ENCODE measurements around the gene IDI2. TPM values are rescaled to one million over a fixed set of nuclear protein-coding genes. Genes with fewer than 3 reads are reported as not detected.

IDI2 gene
- total RNA-seq, 3 donors from 2014 or later (not counting 1 experiment from before 2014, with no cell fraction given), result not detected

GRCh38 chr10:1054684-1055083 is 29.0 kb upstream of the IDI2 start:
- peak overlapping the region; percentile 49 to 97 for H3K27ac Mint-ChIP-seq

DNA sequence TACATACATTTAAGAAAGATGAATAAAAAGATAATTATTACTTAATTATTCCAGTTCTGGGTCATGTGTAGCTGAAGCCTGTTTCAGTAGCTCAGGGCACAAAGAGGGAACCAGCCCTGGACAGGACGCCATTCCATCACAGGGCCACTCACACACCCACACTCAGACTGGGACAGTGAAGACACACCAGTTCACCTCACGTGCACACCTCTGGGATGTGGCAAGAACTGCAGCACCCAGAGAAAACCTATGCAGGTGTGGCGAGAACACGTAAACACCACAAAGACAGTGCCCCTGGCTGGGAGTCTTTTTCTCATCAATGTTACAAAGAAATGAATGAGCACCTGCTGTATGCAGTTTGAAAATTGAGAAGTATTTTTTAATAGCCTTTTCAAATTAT is 24.9 kb upstream of the IDI2 start:
- no peak for TF ChIP-seq CTCF (IDR thresholded peaks at IDR 0.05)
- DNase-seq, result peak in 1 of 2 donors; percentile 75
- 37% methylated on average over 4 of the region's 4 CpGs for WGBS (ENCODE audit: insufficient coverage)

More at GRCh38 chr10:1054684-1055083, 29.0 kb upstream of the IDI2 start:
- Histone ChIP-seq H3K27me3 (ENCODE audit: control insufficient read depth, insufficient read depth, low read length) (no peaks in the 10 kb centered on the region), H3K9me3 (ENCODE audit: control insufficient read depth, insufficient read depth, low read length) (no peaks in the 10 kb centered on the region), H3K4me3 (ENCODE audit: low read length) (no peak overlapping the region), H3K27ac (ENCODE audit: low read length) (no peak overlapping the region), H3K36me3 (ENCODE audit: control insufficient read depth, insufficient read depth, low read length) (peaks cover 30% of the 10 kb centered on the region), H3K4me1 (ENCODE audit: control insufficient read depth, insufficient read depth, low read length) (peaks cover 39% of the 10 kb centered on the region)
- Mint-ChIP-seq H3K27me3 (ENCODE audit: low read depth in 2 of 2) (no peaks in the 10 kb centered on the region), H3K36me3 (no peaks in the 10 kb centered on the region), H3K4me1 (peaks cover 65 to 83% of the 10 kb centered on the region in 2 donors), H3K4me3 (peak overlapping the region; percentile 94), H3K9me3 (no peaks in the 10 kb centered on the region)
- ATAC-seq, result no peak
- DNase-seq, result no peak
- intact Hi-C loops (cut with micrococcal nuclease), result no loop called here
- WGBS (ENCODE audit: insufficient coverage), result 91% methylated on average over 6 of the region's 6 CpGs
- no peak for TF ChIP-seq CTCF (IDR thresholded peaks at IDR 0.05)

DNA sequence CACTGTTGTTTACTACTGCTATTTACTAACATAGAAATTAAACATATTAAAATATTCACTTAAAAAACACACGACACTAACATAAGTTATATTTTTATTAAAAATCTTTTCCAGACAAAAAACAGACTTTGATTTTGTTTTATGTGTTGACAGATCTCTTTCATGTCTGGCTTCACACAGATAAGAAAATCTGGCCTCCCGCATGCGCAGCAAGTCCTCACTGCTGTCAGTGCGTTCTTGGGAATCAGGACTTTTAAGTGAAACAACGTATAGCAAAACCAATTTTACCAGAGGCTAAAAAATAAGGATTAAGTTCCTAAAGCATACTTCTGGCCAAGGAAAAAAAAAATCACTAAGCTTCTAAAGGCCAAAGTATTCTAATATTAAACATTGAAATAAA is 24.5 kb upstream of the IDI2 start:
- 58% methylated on average over 4 of the region's 5 CpGs for WGBS (ENCODE audit: insufficient coverage)
- DNase-seq, result peak in 1 of 2 donors; percentile 57
- Histone ChIP-seq H3K4me3 (ENCODE audit: low read length) (peak overlapping the region; percentile 93), H3K27me3 (ENCODE audit: control insufficient read depth, insufficient read depth, low read length) (no peaks in the 10 kb centered on the region), H3K4me1 (ENCODE audit: control insufficient read depth, insufficient read depth, low read length) (peaks cover 35% of the 10 kb centered on the region), H3K36me3 (ENCODE audit: control insufficient read depth, insufficient read depth, low read length) (peaks cover 28% of the 10 kb centered on the region), H3K9me3 (ENCODE audit: control insufficient read depth, insufficient read depth, low read length) (no peaks in the 10 kb centered on the region), H3K27ac (ENCODE audit: low read length) (peak overlapping the region; percentile 100)
- peak overlapping the region; percentile 98 to 99 for H3K27ac Mint-ChIP-seq
- no peaks in the 10 kb centered on the region for H3K36me3 Mint-ChIP-seq
- H3K9me3 Mint-ChIP-seq, result no peaks in the 10 kb centered on the region
- H3K27me3 Mint-ChIP-seq (ENCODE audit: low read depth in 2 of 2), result no peaks in the 10 kb centered on the region
- no peak for TF ChIP-seq CTCF (IDR thresholded peaks at IDR 0.05)
- intact Hi-C loops (cut with micrococcal nuclease), result no loop called here
- no peak for ATAC-seq
- peak overlapping the region; percentile 95 for H3K4me3 Mint-ChIP-seq
- H3K4me1 Mint-ChIP-seq, result peaks cover 56 to 78% of the 10 kb centered on the region in 2 donors

More for the DNA sequence above, 24.9 kb upstream of the IDI2 start:
- H3K27ac ChIP-seq (ENCODE audit: low read length), result peak overlapping the region; percentile 100
- intact Hi-C loops (cut with micrococcal nuclease), result no loop called here
- no peaks in the 10 kb centered on the region for H3K9me3 Mint-ChIP-seq
- H3K9me3 ChIP-seq (ENCODE audit: control insufficient read depth, insufficient read depth, low read length), result no peaks in the 10 kb centered on the region
- H3K36me3 Mint-ChIP-seq, result no peaks in the 10 kb centered on the region
- ATAC-seq, result no peak
- peaks cover 33% of the 10 kb centered on the region for H3K4me1 ChIP-seq (ENCODE audit: control insufficient read depth, insufficient read depth, low read length)
- H3K4me3 Mint-ChIP-seq, result peak overlapping the region; percentile 95
- H3K4me1 Mint-ChIP-seq, result peaks cover 56 to 78% of the 10 kb centered on the region in 2 donors
- H3K4me3 ChIP-seq (ENCODE audit: low read length), result no peak overlapping the region
- H3K27me3 Mint-ChIP-seq (ENCODE audit: low read depth in 2 of 2), result no peaks in the 10 kb centered on the region
- H3K27me3 ChIP-seq (ENCODE audit: control insufficient read depth, insufficient read depth, low read length), result no peaks in the 10 kb centered on the region
- peak overlapping the region; percentile 98 to 99 for H3K27ac Mint-ChIP-seq
- H3K36me3 ChIP-seq (ENCODE audit: control insufficient read depth, insufficient read depth, low read length), result peaks cover 28% of the 10 kb centered on the region

GRCh38 chr10:1049425-1049958 is 23.8 kb upstream of the IDI2 start:
- intact Hi-C loops (cut with micrococcal nuclease), result loop anchor here (1.0 to 2.0 kb wide), 4 partner anchors 13 to 119 kb away; partner anchors contain the start of genes GTPBP4 and LARP4B
- Mint-ChIP-seq H3K4me3 (peak overlapping the region; percentile 95), H3K4me1 (peaks cover 56 to 78% of the 10 kb centered on the region in 2 donors), H3K36me3 (no peaks in the 10 kb centered on the region), H3K9me3 (no peaks in the 10 kb centered on the region), H3K27ac (peak overlapping the region; percentile 98 to 99), H3K27me3 (ENCODE audit: low read depth in 2 of 2) (no peaks in the 10 kb centered on the region)
- DNase-seq, result no peak
- under 1% methylated on average over 31 of the region's 34 CpGs for WGBS (ENCODE audit: insufficient coverage)
- no peak for TF ChIP-seq CTCF (IDR thresholded peaks at IDR 0.05)
- peak overlapping the region; percentile 100 for H3K27ac ChIP-seq (ENCODE audit: low read length)
- no peaks in the 10 kb centered on the region for H3K27me3 ChIP-seq (ENCODE audit: control insufficient read depth, insufficient read depth, low read length)
- peaks cover 31% of the 10 kb centered on the region for H3K4me1 ChIP-seq (ENCODE audit: control insufficient read depth, insufficient read depth, low read length)
- H3K36me3 ChIP-seq (ENCODE audit: control insufficient read depth, insufficient read depth, low read length), result peaks cover 24% of the 10 kb centered on the region
- ATAC-seq, result no peak
- H3K9me3 ChIP-seq (ENCODE audit: control insufficient read depth, insufficient read depth, low read length), result no peaks in the 10 kb centered on the region
- peak overlapping the region; percentile 93 for H3K4me3 ChIP-seq (ENCODE audit: low read length)
